NCI-H446 (cell line): ENCODE results near the gene CUZD1.

ENCODE experiments used
- DNase-seq, 2 experiments: peaks; one replicate each; lab custom pipeline; 2025; lab: John Stamatoyannopoulos, UW

CUZD1 gene

DNA sequence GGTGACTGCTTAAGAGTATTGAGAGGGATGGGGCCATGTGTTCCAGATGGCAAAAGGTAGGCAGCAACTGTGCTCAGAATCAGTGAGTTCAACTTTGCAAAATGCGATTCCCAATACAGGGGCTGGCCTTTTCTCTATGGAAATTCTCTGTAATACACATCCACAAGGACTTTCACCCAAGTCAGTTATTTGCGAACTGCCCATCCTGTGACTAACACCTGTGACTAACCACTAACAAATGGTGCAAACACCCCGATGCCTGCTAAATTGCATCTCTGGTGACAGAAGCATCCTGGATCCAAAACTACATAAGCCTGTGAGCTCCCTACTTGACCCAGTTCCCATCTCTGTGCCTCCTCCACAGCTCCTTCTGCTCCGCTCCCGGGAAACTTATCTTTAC is 9.0 kb upstream of the CUZD1 start:
- DNase-seq, result no peak

DNA sequence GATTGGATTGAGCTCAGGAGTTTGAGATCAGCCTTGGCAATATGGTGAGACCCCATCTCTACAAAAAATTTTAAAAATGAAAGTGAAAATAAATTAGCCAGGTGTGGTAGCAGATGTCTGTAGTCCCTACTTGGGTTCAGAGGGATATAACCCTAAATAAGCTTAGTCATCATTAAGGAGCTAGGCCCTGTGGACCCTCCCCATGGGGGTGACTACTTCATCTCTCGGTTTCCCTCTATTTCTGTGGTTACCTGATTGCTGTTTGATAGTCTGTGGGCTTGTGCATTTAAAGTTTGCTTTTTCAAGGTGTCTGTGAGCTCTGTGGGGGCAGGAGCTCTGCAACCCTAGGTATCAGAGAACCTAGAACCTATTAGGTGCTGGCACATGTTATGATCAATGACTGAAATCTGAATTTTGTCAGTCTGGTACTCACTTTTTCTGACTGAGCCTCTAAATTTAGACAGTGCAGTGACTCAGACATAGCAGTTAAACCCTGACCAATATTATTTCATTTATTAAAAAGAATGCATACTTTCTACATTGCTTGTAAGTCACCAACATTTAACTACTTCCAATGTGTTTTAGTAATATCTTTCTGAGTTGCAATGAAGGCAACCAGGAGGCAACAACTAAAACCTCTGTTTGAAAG is 8.1 kb upstream of the CUZD1 start:
- no peak for DNase-seq

DNA sequence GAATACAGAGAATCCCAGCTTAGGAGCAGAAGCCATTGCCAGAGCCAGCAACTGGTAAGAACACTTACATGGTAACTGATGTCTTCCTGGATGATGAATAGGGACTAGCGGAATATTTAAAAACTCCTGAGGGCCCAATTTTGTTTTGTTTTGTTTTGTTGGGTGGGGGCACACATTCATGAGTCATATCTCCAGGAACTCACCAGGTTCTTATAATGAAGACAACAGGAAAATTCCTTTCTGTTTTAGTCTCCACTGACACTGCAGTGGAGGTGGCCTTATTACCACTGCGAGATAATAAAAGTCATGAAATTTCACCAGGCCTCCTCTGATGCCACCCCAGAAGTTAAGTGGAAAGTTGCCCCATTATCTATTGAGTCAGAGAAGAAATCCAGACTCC is 6.6 kb upstream of the CUZD1 start:
- DNase-seq, result no peak

DNA sequence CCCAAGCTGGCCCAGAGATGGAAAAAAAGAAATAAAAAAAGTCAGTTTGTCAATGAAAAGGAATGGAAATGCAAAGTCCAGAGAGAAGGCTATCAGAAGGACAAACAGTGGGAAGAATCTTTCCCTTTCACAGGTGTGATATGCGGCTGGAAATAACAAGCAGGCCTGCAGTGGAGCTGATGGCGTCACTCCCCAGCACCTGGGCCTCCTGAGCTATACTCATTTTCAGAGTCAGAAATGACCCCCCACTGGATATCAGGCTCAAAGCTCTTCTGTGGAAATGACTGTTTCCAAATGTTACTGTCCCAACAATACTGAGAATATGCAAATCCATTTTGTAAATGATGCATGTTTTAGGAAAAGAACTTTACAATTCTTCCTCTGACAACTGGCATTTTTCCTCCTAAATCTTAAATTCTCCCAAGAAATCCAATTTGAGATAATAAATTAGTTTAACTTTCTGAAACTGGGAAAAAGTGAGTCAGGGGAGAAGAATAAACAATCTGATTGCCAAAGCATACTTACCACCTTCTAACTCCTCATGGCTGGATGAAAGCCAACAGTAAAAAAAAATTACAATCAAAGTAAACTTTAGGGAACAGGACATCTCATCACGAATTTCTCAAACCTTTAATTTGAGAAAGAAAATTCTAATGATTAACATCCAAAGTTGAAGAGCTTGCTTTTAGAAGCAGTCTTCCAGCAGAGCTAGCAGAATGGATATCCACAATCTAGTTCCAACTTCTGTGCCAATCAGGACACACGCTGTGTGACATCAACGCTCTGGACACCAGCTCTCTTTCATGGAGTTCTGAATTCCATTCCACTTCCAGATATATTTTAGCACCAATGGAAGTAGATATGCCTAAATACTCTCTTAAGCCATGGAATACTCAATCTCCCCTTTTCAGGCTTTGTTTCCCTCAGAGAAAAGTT is 5.3 kb upstream of the CUZD1 start:
- no peak for DNase-seq

DNA sequence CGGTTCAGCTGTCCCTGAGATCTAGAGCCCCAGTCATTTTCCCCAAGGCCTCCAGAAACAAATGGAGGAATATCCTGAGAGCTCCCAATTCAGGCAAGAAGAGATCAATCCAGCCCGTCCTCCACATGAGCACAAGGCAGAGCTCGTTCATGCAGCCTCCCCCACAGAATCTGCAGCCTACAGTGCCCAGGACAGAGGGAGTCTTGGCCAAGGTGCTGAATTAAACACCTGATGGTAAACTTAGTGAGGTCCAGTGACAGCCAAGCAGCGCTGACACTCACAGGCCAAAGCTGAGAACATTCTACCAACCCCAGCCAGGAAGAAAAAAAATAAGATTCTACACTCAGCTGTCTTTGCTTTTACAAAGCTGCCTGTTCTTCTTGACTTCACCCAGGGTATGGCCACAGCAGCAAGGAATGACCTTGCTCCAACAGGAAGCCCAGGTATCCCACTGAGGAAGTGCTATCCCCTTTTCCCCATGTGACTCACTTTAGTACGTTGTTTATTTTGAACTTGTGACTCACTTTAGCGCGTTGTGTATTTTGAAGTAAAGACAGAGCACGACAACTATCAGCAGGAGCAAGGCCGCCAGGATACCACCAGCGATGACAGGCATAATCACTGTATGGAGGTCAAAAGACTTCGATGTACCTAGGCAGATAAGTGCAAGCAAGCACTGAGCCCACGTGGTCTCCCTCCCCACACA is 4.4 kb upstream of the CUZD1 start:
- DNase-seq, result no peak

DNA sequence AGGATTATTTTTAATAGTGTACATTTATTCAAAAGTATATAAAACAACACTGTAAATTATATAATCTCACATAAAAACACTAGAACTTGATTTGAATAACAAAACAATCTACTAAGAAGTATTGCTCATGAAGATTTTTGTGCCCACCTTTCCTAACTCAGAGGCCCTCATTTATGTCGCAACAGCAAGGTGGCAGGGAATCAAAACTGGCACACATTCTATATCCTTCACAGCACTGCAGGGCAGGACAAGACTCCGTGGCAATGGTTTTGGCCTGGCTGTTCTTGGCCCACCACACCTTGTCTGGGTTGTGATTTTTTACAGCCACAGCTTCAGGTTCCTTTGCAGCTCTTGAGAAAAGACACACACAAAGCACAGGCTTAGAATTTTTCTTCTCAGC is 3.4 kb upstream of the CUZD1 start:
- DNase-seq, result no peak

DNA sequence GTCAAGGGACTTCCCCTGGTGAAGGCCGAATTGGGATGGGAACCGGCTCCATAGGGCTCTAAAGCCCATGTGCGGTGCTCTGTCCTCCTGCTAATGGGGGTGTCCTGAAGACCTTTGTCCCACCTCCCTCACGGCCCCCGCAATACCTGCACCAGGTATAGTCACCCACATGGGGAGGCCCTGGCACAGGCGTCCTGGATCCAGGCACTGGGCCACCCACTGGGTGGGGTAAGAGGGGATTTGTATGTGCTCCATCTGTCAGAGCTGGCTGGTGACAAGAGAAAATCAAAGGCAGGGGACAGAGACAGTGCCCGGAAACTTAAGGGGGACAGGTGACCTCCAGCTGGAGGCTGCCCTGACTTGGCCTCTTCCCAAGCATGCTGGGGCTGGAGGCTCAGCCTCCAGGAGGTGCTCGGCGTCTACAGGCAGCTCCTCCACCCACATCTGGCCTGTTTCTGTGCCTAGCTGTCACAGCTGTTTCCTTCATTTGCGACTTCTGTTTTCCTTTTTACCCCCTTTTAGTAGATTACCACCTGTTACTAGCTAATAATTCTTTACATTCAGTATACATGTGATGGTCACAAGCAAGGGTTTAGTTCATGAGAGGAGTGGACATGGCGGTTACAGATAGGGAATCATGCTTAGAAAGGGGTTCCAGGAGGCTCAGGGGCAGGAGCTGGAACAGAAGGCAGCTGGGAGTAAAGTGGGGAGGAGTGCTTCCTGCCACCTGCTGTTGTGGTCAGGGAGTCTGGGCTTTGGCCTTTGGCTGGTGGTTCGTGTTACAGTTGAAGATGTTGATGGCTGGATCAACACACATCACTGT is 2.3 kb upstream of the CUZD1 start:
- DNase-seq, result no peak

GRCh38 chr10:122844146-122844545 is 1.5 kb downstream of the CUZD1 start:
- no peak for DNase-seq

DNA sequence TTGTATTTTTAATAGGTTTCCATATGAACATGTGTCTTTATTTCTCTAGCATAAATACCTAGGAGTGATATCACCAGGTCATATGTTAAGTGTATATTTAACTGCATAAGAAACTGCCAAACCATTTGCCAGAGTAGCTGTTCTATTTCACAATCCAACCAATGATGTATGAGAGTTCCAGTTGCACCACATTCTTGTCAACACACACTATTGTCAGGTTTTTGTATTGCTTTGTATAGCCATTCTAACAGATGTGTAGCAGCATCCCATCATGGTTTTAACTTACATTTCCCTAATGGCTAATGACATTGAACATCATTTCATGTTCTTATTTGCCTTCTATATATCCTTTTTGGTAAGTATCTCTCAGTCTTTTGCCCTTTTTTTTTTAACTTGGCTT is 4.1 kb downstream of the CUZD1 start:
- DNase-seq, result no peak

GRCh38 chr10:122839505-122839904 is 6.2 kb downstream of the CUZD1 start:
- DNase-seq, result no peak

- DNase-seq, result no peak
Measured at GRCh38 chr10:122838880-122839279, 6.8 kb downstream of the CUZD1 start.

- no peak for DNase-seq
Measured at GRCh38 chr10:122835908-122836307, 9.7 kb downstream of the CUZD1 start.

DNA sequence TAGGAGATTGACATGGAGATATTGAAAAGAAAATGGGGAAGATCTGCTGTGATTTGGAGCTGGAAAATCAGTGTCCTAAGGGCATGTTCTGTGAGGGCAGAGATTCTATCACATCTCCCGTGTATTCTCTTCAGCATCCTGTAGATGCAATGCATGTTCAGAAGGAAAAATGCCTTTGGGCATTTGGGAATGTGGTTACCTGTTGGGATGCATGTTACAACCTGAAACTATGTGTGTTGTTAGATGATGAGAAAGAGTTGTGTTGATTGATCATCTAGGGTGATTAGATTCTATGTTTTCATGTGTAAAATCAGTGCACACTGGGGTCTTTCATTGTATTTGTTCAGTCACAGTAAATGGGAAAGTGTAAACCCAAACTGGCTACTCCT is 14.7 kb downstream of the CUZD1 start:
- DNase-seq, result no peak

- DNase-seq, result no peak
Measured at GRCh38 chr10:122830273-122830964, 15.2 kb downstream of the CUZD1 start.

DNA sequence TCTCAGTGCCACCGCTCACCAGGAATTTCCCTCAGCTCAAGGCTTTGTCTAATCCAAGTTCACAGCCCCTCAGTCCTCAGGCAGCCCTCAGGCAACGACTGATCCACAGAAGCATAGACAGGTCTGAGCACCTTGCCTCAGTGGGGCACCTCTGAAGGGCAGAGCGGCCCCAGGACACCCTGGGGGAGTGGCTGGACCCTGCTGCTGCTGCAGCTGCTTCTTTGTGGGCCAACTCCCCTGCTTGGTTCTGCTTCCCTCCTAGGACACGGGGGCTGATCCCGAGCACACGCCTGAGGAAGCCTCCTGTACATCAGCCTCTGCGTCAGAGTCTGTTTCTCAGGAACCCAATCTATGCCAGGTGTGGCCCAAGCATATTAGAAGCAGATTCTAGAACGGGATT is 16.2 kb downstream of the CUZD1 start:
- DNase-seq, result no peak

DNA sequence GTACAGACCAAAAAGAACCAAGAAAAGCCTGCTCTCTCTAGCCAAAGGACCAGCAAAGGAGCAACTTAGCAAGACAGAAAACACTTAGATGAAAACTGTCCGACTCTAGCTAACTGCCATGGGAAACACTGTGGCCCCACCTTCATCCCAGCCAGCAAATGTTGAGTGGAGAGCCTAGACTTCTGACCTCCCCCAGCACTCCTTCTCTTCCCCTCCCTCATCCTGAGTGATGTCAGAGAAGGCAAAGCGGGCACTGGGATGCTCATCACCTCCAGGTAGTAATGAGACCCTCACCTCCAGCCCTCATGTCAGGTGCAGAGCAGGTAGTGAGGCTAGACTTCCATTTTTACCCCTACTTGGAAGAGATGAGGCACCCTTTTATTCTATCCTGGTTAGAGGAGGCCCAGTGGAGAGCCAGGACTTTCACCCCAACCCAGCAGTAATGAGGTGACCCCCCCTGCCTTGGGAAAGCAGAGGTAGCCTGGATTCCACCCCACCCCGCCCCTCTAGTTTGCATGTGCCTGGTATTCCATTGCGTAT is 16.9 kb downstream of the CUZD1 start:
- no peak for DNase-seq

DNA sequence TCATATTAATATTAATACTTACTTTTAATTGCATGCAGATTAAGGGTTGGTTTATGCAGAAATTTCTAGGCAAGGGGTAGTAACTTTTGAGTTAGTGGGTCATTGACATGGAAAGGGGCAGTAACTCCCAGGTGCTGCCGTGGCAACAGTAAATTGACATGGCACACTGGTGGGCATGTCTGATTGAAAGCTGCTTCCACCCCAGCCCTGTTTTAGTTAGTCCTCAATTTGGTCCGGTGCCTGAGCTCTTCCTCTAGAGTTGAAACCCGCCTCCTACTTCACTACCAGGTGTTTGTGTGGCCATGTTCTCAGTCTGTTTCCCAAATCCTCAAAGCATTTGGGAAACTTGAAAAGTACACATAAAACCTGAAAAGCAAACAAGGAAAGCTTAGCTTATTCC is 18.4 kb downstream of the CUZD1 start:
- no peak for DNase-seq

DNA sequence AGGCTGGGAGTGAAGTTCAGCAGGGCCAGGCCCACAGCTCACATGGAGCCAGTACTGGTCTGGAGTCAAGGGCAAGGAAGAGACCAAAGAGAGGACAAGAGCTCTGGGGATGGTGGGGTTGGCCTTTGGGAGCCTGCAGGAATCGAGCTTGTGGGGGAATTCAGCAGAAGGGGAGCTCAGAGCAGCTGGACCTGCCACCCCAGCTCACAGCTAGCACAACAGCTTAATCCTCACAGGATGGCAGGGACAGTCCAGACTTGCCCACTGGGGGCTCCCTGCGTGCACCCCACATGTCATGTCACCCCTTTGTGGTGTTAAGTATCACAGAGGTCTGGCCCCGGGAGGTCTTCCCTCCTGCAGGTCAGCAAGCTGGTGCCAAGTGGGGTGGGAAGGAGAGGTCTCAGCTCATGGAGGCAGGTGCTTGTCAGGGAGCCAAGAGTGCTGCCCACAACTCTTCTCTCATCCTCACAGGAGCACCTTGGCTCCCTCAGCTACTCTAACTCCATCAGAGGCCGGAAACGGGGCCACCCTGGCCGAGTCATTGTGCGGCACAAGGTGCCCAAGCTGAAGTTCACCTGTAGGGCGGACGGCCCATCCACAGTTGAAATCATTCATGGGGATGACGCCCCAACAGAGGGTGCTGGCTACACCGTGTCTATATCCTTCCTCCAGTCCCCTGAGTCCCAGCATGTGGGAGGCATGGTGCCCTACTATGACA is 22.5 kb downstream of the CUZD1 start:
- DNase-seq, result no peak

- no peak for DNase-seq
Measured at GRCh38 chr10:122821808-122822207, 23.8 kb downstream of the CUZD1 start.

DNA sequence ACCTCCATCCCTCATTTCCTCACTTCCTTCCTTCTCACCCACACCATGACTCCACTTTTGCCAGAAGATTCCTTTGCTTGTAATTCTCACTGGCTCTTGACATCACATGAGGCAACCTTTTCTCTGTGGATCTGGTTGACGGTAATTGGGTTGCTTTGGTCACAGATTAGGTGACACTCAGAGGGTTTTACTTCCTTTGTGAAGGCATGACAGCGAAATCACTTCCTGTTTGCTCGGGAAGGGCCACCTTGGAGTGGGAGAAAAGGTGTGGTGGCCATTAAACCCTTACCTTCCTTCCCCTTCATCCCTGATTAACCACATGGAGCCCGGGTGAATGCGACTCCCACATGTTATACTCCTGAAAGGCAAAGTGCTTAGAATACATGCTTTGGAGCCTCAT is 30.2 kb downstream of the CUZD1 start:
- no peak for DNase-seq

GRCh38 chr10:122814493-122814892 is 31.2 kb downstream of the CUZD1 start:
- DNase-seq, result no peak
